Erythroblast (primary cell): Measurements from ENCODE around the gene XPO6.

Source experiments
- GATA1 ChIP-seq: IDR thresholded peaks from 2 replicates; pipeline ENCODE4 v1.6.1; 2011; ENCODE audit warnings: low read depth, mild to moderate bottlenecking, control low read depth, low read length, moderate library complexity
- POLR2A ChIP-seq: IDR thresholded peaks from 2 replicates; pipeline ENCODE4 v1.6.1; 2011; ENCODE audit warnings: mild to moderate bottlenecking, low read length

GRCh38 chr16:28205117-28205899 lies 6.5 kb downstream of the XPO6 start:
- no peak for TF ChIP-seq POLR2A
- no peak for TF ChIP-seq GATA1
